Memory B cell (primary cell): ENCODE data around the gene FRMD4B.

Experiments
- ATAC-seq: fragments of 150-1000 bp; cut with Tn5 transposase; 2 replicates; pipeline ENCODE4 v1.10.0; 2021; ENCODE audit warnings: low read depth, mild to moderate bottlenecking, moderate library complexity
- DNase-seq, 2 donors: peaks; one replicate each; pipeline ENCODE4 v3.0.0; 2022; ENCODE audit warnings: low spot score in 2 of 2
- H3K27ac Mint-ChIP-seq: one replicate; pipeline ENCODE4 v1.8.0; 2022; ENCODE audit warnings: mild to moderate bottlenecking, moderate library complexity, mixed read lengths
- H3K27me3 Mint-ChIP-seq: one replicate; pipeline ENCODE4 v1.8.0; 2022; ENCODE audit warnings: mixed read lengths
- H3K36me3 Mint-ChIP-seq: one replicate; pipeline ENCODE4 v1.8.0; 2022; ENCODE audit warnings: mild to moderate bottlenecking, mixed read lengths
- H3K4me1 Mint-ChIP-seq: one replicate; pipeline ENCODE4 v1.8.0; 2022; ENCODE audit warnings: mixed read lengths
- H3K4me3 Mint-ChIP-seq: one replicate; pipeline ENCODE4 v1.8.0; 2022; ENCODE audit warnings: mild to moderate bottlenecking, moderate library complexity, mixed read lengths
- H3K9me3 Mint-ChIP-seq: one replicate; pipeline ENCODE4 v1.8.0; 2022; ENCODE audit warnings: mixed read lengths

The FRMD4B gene

DNA sequence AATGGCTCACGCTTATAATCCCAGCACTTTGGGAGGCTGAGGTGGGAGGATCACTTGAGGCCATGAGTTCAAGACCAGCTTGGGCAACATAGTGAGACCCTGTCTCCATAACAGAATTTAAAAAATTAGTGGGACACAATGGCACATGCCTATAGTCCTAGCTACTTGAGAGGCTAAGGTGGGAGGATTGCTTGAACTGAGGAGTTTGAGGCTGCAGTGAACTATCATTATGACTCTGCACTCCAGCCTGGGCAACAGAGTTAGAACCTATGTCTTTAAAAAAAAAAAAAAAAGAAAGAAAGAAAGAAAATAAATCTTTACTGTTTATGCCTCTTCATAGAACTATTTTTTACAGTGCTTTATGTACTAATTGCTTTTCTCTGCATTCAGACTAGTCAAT is 178.9 kb downstream of the FRMD4B start:
- no peak overlapping the region for H3K4me3 Mint-ChIP-seq
- no peaks in the 10 kb centered on the region for H3K4me1 Mint-ChIP-seq
- no peak for DNase-seq
- no peak overlapping the region for H3K27ac Mint-ChIP-seq
- no peak for ATAC-seq
- no peaks in the 10 kb centered on the region for H3K9me3 Mint-ChIP-seq
- H3K36me3 Mint-ChIP-seq, result no peaks in the 10 kb centered on the region
- H3K27me3 Mint-ChIP-seq, result peaks cover 2% of the 10 kb centered on the region

DNA sequence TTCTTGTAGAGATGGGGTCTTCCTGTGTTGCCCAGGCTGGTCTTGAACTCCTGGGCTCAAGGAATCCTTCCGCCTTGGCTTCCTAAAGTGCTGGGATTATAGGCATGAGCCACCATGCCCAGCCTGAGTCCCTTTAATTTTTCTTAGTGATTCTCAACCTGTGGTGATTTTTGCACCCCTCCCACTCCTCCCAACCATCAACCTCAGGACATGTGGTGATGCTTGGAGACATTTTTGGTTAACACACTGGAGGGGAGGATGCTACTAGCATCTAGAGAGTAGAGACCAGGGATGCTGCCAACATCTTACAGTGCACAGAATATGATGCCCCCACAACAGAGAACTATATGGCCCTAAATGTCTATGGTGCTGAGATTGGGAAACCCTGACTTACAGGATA is 180.5 kb downstream of the FRMD4B start:
- no peaks in the 10 kb centered on the region for H3K4me1 Mint-ChIP-seq
- H3K9me3 Mint-ChIP-seq, result no peaks in the 10 kb centered on the region
- H3K27ac Mint-ChIP-seq, result no peak overlapping the region
- DNase-seq, result no peak
- peaks cover 5% of the 10 kb centered on the region for H3K27me3 Mint-ChIP-seq
- ATAC-seq, result no peak
- no peaks in the 10 kb centered on the region for H3K36me3 Mint-ChIP-seq
- no peak overlapping the region for H3K4me3 Mint-ChIP-seq

DNA sequence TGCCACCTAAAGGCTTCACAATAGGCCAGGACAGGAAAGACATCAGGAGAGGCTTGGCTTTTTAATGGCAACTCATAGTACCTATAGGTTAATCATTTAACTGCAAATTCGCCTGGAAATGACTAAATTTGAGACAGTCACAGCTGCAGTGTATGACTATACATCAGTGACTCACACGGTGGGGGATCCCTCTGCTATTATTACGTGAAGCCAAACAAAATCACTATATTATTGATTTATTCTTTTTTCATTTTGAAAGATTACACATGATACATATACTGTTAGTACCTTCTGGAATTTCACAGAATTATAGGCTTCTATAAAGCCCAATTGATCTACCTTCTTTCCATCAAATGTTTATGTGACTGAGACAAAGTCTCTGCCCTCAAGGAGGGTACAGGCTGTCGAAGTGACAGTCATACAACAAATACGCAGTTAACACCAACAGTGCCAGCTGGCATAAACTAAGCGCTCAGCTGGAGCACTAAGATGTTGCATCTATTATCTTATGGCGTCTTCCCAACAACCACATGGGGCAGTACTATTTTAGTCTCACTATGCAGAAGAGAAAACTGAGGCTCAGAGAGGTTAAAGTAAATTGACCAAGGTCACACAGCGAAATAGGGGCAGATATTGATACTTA is 181.5 kb downstream of the FRMD4B start:
- Mint-ChIP-seq H3K9me3 (no peaks in the 10 kb centered on the region), H3K4me1 (no peaks in the 10 kb centered on the region), H3K27ac (no peak overlapping the region), H3K27me3 (peaks cover 5% of the 10 kb centered on the region), H3K36me3 (no peaks in the 10 kb centered on the region), H3K4me3 (no peak overlapping the region)
- DNase-seq, result no peak
- no peak for ATAC-seq

DNA sequence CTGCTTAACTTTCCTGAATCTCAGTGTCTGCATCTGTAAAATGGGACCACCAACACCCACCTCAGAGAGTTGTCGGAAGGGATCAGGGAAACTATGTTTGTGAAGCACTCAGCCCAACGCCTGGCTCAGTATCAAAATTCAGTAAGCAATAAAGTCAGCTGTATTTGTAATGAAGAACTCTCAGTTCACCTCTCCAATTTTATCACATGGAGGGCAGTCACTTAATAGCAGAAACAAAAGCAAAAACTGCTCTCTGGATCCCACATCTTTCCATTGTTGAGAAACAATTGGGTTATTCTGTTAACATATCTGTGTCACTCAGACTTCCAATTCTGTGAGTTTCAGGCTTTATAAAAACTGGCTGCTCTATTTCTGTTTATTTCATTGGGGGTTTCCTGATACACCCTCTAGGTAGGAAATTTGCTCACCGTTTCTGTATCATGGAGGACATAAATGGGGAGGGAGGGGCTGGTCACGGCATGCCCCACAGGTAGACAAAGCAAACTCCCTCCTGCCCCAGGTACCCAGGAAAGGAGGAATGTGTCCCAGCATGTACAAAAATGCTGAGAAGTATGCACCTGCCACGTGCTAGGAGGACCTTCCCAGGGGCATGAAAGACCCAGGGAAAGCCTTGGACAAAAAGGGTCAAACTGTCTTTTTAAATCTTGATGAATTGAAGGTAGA is 182.1 kb downstream of the FRMD4B start:
- no peak for ATAC-seq
- no peak overlapping the region for H3K4me3 Mint-ChIP-seq

DNA sequence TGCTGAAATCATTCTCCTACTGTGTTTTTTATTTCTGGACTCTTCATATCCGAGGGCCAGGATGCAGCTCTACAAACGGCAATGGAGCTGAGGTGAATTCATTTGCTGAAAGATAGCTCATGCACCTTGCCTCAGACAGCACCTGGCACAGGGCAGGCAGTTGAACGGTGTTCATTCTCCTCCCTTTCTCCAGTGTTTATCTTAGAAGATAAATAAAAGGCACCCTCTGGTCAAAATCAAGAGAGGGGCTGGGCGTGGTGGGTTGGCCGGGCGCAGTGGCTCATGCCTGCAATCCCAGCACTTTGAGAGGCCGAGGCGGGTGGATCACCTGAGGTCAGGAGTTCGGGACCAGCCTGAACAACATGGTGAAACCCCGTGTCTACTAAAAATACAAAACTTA is 184.2 kb downstream of the FRMD4B start:
- Mint-ChIP-seq H3K27ac (no peak overlapping the region), H3K36me3 (no peaks in the 10 kb centered on the region), H3K9me3 (no peaks in the 10 kb centered on the region), H3K27me3 (peaks cover 9% of the 10 kb centered on the region), H3K4me1 (peaks cover 2% of the 10 kb centered on the region), H3K4me3 (no peak overlapping the region)
- DNase-seq (no peak), ATAC-seq (no peak)

More for the DNA sequence above, 182.1 kb downstream of the FRMD4B start:
- no peaks in the 10 kb centered on the region for H3K9me3 Mint-ChIP-seq
- no peaks in the 10 kb centered on the region for H3K36me3 Mint-ChIP-seq
- H3K27ac Mint-ChIP-seq, result no peak overlapping the region
- peaks cover 5% of the 10 kb centered on the region for H3K27me3 Mint-ChIP-seq
- no peak for DNase-seq
- peaks cover 2% of the 10 kb centered on the region for H3K4me1 Mint-ChIP-seq

DNA sequence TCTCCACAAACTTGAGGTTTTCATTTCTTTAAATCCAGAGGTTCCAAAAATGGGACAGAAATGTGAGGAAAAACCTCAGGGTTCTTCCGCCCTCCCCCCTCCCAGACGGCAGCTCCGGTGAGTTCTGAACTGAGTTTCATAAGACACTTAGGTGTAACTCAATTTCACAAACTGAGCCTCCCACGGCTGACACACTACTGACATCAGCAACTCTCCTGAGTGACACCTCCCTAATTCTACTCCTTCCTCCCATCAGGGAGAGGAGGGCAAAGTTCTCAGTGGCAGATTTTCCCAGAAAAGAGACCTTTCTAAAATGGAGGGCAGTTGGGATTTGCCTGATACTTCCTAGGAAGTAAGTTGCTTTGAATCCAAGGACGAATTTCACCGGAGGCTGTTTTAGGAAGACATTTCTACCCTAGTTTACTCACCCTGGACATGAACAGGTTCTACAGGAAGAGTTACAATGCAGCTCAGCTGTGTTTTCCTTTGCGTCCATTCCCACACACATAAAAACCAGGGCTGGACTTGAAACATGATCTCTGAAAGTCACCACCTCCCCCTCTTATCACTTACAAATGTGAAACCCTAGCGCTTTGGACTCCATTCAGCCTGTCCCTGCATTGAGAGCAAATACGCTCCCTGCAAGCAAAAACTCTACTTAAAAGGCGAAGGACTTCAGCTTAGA is 185.4 kb downstream of the FRMD4B start:
- Mint-ChIP-seq H3K4me3 (no peak overlapping the region), H3K36me3 (no peaks in the 10 kb centered on the region), H3K9me3 (no peaks in the 10 kb centered on the region), H3K4me1 (peaks cover 2% of the 10 kb centered on the region), H3K27me3 (peaks cover 9% of the 10 kb centered on the region), H3K27ac (no peak overlapping the region)
- DNase-seq, result no peak
- ATAC-seq, result no peak

DNA sequence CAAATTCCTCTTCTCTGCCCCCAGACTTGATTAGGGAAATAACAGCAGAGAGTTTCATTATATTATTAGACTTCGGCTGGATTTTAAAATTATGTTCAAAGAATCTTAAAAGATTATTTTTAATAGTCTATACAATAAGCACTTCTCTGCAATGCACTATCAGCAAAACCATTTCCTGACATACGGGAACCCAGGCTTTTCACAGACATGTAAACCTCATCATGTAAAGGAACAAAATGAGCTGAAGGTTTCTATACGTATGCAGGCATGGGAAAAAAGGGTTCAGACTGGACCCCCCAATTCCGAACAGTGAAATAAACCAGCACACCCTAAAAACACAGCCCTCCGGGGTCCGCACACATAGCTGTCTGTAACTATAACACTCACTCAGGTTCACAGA is 185.9 kb downstream of the FRMD4B start:
- H3K36me3 Mint-ChIP-seq, result no peaks in the 10 kb centered on the region
- no peak overlapping the region for H3K27ac Mint-ChIP-seq
- no peaks in the 10 kb centered on the region for H3K9me3 Mint-ChIP-seq
- H3K4me3 Mint-ChIP-seq, result no peak overlapping the region
- H3K27me3 Mint-ChIP-seq, result peaks cover 9% of the 10 kb centered on the region
- ATAC-seq, result no peak
- no peak for DNase-seq
- peaks cover 2% of the 10 kb centered on the region for H3K4me1 Mint-ChIP-seq

DNA sequence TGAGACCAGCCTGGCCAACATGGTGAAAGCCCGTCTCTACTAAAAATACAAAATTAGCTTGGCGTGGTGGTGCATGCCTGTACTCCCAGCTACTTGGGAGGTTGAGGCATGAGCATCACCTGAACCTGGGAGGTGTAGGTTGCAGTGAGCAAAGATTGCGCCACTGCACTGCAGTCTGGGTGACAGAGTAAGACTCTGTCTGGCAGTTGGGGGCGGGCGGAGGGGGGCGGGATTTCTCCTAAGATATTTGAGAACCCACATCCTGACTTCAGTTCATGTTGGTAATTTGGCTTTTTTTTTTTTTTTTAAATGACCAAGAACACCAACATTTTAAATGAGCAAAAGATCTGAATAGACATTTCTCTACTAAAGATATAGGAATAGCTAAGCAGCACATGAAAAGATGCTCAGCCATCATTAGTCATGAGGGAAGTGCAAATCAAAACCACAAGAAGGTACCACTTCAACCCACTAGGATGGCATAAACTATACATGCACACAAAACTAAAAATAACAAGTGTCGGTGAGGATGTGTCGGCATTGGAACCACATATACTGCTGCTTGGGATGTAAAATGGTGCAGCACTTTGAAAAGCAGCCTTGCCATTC is 187.9 kb downstream of the FRMD4B start:
- no peak for DNase-seq
- Mint-ChIP-seq H3K27me3 (peaks cover 7% of the 10 kb centered on the region), H3K27ac (no peak overlapping the region), H3K4me1 (peaks cover 2% of the 10 kb centered on the region), H3K36me3 (no peaks in the 10 kb centered on the region), H3K9me3 (no peaks in the 10 kb centered on the region), H3K4me3 (no peak overlapping the region)
- ATAC-seq, result no peak

DNA sequence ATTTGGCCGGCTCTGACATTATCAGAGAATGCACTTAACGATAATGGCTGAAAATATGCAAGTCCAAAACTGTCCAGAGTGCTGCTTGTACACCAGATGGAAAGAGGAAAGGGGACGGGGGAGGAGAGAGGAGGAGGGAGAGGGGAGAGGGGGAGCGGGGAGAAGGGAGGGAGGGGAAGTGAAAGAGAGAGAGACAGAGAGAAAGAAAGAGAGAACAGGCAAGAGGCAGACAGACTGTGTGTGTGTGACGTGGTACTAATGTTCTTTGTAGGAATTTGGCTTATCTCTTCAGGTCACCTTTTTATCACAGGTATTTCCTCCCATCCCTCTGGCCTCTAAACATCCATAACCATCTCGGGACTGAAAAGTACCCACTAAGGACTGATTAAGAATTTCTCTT is 188.4 kb downstream of the FRMD4B start:
- peaks cover 2% of the 10 kb centered on the region for H3K4me1 Mint-ChIP-seq
- H3K27me3 Mint-ChIP-seq, result peaks cover 7% of the 10 kb centered on the region
- ATAC-seq (no peak), DNase-seq (no peak)
- no peaks in the 10 kb centered on the region for H3K36me3 Mint-ChIP-seq
- no peak overlapping the region for H3K4me3 Mint-ChIP-seq
- H3K27ac Mint-ChIP-seq, result no peak overlapping the region
- H3K9me3 Mint-ChIP-seq, result no peaks in the 10 kb centered on the region

DNA sequence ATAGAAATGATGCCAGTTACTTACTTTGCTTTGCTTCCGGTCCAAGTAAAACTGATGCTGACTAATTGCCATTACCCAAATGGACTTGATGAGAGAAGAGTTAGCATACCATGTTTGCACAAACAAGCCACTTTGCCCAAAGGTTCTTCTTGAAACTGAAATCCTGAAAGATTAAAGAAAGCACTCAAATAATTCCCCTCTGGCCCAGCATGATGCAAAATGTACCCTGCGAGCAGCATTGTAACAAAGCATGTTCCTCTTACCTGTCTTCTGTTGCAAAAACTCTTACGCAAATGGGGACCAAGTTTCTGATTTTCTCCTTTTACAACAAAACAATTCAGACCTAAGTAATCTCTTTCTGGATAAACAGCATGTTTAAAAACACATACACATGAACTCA is 189.0 kb downstream of the FRMD4B start:
- H3K9me3 Mint-ChIP-seq, result no peaks in the 10 kb centered on the region
- no peak for ATAC-seq
- H3K4me1 Mint-ChIP-seq, result peaks cover 2% of the 10 kb centered on the region
- no peaks in the 10 kb centered on the region for H3K36me3 Mint-ChIP-seq
- H3K4me3 Mint-ChIP-seq, result no peak overlapping the region
- H3K27me3 Mint-ChIP-seq, result peaks cover 7% of the 10 kb centered on the region
- DNase-seq, result no peak
- H3K27ac Mint-ChIP-seq, result no peak overlapping the region

DNA sequence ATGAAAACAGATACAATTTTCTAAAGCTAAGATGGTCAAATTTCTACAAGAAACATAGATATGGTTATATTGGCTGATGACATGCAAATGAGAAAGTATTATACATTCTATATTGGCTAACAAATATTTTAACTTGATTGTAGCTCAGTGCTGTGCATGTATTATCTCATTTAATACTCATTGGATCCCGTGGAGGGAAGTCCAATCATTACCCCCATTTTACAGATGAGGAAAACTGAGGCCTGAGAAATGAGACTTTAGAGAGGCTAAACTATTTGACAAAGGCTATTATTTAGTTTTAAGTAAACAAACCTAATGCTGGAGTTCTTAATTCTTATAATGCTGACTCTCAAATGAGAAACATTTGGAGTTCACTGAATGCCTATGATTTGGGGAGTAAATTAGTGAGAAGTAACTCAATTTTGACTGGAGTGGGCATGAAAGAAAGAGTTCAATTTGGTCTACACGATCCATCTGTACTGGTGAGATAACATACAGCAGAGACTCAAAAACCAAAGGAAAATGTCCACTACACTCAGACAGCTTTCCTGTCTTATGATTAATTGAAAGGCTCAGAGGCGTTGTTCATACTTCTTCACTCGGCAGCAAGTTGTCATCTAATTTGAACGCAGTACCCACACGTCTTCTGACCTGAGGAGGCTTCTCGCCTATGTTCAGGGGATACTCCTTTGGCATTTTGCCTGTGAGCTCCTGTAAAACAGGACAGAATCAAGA is 191.3 kb downstream of the FRMD4B start:
- H3K4me3 Mint-ChIP-seq, result no peak overlapping the region
- H3K27ac Mint-ChIP-seq, result no peak overlapping the region
- H3K36me3 Mint-ChIP-seq, result no peaks in the 10 kb centered on the region
- no peak for ATAC-seq
- peaks cover 3% of the 10 kb centered on the region for H3K27me3 Mint-ChIP-seq
- H3K4me1 Mint-ChIP-seq, result peaks cover 2% of the 10 kb centered on the region
- no peak for DNase-seq
- H3K9me3 Mint-ChIP-seq, result no peaks in the 10 kb centered on the region

DNA sequence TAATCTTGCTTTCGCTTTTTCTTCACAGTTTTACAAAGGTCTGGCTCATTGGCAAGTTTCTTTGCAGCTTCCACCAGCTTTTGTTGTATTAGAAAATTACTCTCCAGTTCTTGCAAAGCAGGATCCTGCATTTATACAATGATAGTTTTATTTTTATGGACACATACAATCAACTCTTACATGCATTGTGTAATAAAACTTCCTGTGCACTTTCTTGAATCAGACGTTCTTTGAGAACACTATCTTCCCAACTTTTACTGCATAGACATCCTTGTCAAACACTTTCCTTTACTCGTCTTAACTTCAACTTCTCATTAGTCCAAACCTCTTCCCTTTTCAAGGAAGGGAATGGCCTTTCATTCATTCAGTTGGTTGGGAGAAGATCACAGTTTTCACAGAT is 192.1 kb downstream of the FRMD4B start:
- H3K9me3 Mint-ChIP-seq, result no peaks in the 10 kb centered on the region
- DNase-seq (no peak), ATAC-seq (no peak)
- peaks cover 3% of the 10 kb centered on the region for H3K27me3 Mint-ChIP-seq
- no peaks in the 10 kb centered on the region for H3K4me1 Mint-ChIP-seq
- H3K4me3 Mint-ChIP-seq, result no peak overlapping the region
- no peaks in the 10 kb centered on the region for H3K36me3 Mint-ChIP-seq
- no peak overlapping the region for H3K27ac Mint-ChIP-seq

DNA sequence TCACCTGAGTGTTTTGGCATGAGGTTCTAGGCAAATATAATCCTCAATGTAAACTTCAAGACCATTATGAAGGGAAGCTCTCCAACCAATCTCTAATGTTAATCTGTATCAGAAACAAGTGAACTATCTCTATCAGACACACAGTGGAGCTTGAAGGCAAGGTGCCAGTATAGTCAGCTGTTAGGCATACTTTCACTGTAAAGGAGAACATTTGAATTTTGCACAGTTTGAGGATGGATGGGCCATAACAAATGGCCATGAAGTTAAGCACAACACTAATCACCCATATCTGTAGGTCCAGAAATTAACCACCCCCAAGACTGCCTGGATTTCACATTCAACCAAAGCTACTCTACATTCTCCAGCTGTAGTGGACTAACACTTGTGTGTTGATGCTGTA is 194.4 kb downstream of the FRMD4B start:
- H3K4me3 Mint-ChIP-seq, result no peak overlapping the region
- H3K9me3 Mint-ChIP-seq, result no peaks in the 10 kb centered on the region
- H3K36me3 Mint-ChIP-seq, result no peaks in the 10 kb centered on the region
- no peak overlapping the region for H3K27ac Mint-ChIP-seq
- no peak for ATAC-seq
- H3K4me1 Mint-ChIP-seq, result no peaks in the 10 kb centered on the region
- DNase-seq, result no peak
- H3K27me3 Mint-ChIP-seq, result peaks cover 1% of the 10 kb centered on the region

DNA sequence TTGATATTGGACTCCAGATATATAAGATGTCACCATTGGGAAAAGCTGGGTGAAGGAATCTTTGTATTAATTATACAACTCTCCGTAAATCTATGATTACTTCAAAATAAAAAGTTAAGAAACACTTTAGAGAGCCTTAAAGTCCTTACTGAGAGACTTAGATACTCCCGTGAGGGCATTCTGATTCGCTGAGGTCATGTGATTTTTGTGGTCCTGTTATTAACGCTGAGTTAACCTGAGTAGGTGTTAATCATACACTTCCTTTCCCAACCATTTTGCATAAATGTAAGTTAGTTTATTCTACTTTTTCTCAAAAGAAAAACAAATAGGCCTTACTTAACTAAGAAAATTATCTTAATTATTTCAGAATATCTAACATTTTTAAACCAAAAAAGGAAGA is 196.4 kb downstream of the FRMD4B start:
- H3K27ac Mint-ChIP-seq, result no peak overlapping the region
- no peak for ATAC-seq
- H3K9me3 Mint-ChIP-seq, result no peaks in the 10 kb centered on the region
- peaks cover 1% of the 10 kb centered on the region for H3K27me3 Mint-ChIP-seq
- no peak for DNase-seq
- no peaks in the 10 kb centered on the region for H3K4me1 Mint-ChIP-seq
- H3K36me3 Mint-ChIP-seq, result no peaks in the 10 kb centered on the region
- no peak overlapping the region for H3K4me3 Mint-ChIP-seq
